NCI-H526 (cell line): Measurements from ENCODE around the gene HPCAL1.

Experiments
- DNase-seq, 2 experiments: peaks; one replicate each; lab custom pipeline; 2025; lab: John Stamatoyannopoulos, UW

Gene HPCAL1

GRCh38 chr2:10426726-10427617 lies 124.3 kb downstream of the HPCAL1 start:
- DNase-seq, result no peak

- no peak for DNase-seq
Measured at GRCh38 chr2:10427618-10427949, 124.9 kb downstream of the HPCAL1 start.

GRCh38 chr2:10428355-10428754 lies 125.7 kb downstream of the HPCAL1 start:
- no peak for DNase-seq

GRCh38 chr2:10428924-10429323 lies 126.2 kb downstream of the HPCAL1 start:
- DNase-seq, result no peak

- no peak for DNase-seq
Measured at GRCh38 chr2:10430886-10431622, 128.3 kb downstream of the HPCAL1 start.

GRCh38 chr2:10431797-10432196 lies 129.1 kb downstream of the HPCAL1 start:
- no peak for DNase-seq

- DNase-seq, result peak in 1 of 2 experiments; percentile 55
Measured at GRCh38 chr2:10432311-10433181, 129.8 kb downstream of the HPCAL1 start.

- DNase-seq, result no peak
Measured at GRCh38 chr2:10433264-10433946, 130.7 kb downstream of the HPCAL1 start.

- DNase-seq, result peak in 1 of 2 experiments; percentile 22
Measured at GRCh38 chr2:10433947-10434885, 131.5 kb downstream of the HPCAL1 start.

- DNase-seq, result peak; percentile 42 to 88
Measured at GRCh38 chr2:10434886-10435819, 132.4 kb downstream of the HPCAL1 start.

GRCh38 chr2:10435820-10436204 lies 133.1 kb downstream of the HPCAL1 start:
- no peak for DNase-seq

- DNase-seq, result no peak
Measured at GRCh38 chr2:10436583-10437110, 133.9 kb downstream of the HPCAL1 start.

- no peak for DNase-seq
Measured at GRCh38 chr2:10437806-10438205, 135.1 kb downstream of the HPCAL1 start.

GRCh38 chr2:10438688-10439087 lies 136.0 kb downstream of the HPCAL1 start:
- peak in 1 of 2 experiments; percentile 36 for DNase-seq

- no peak for DNase-seq
Measured at GRCh38 chr2:10439185-10439879, 136.6 kb downstream of the HPCAL1 start.

GRCh38 chr2:10439971-10440370 lies 137.3 kb downstream of the HPCAL1 start:
- no peak for DNase-seq

GRCh38 chr2:10440736-10441135 lies 138.0 kb downstream of the HPCAL1 start:
- DNase-seq, result no peak

- DNase-seq, result no peak
Measured at GRCh38 chr2:10441948-10442347, 139.2 kb downstream of the HPCAL1 start.
